Lung (tissue), 12 donors: ENCODE data around the gene ZNF85. TPM values are rescaled to one million over a fixed set of nuclear protein-coding genes. Genes with fewer than 3 reads are reported as not detected.

Source experiments
- ATAC-seq: fragments of 200-7000 bp; cut with Tn5 transposase; one replicate; pipeline ENCODE4 v1.9.1; 2020; ENCODE audit warnings: moderate number of reproducible peaks; ENCODE audit not compliant: insufficient read depth, low FRiP score
- DNase-seq, 3 donors: peaks; one replicate each; pipeline ENCODE4 v3.0.0-alpha.2; 2013 to 2017
- H3K27ac ChIP-seq, 2 donors: one replicate each; pipeline ENCODE4 v1.5.1; 2013; ENCODE audit warnings: mild to moderate bottlenecking in 2 of 2, moderate library complexity in 2 of 2, control low read depth in 1 of 2, inconsistent platforms in 1 of 2, low read depth in 1 of 2, low read length in 1 of 2
- H3K27me3 ChIP-seq, 3 donors: one replicate each; pipeline ENCODE4 v1.5.1; 2013; ENCODE audit warnings: low read length in 2 of 3; ENCODE audit not compliant: control insufficient read depth in 3 of 3, insufficient read depth in 3 of 3
- H3K36me3 ChIP-seq, 4 donors: one replicate each; pipeline ENCODE4 v1.5.1; 2013; ENCODE audit warnings: low read length in 4 of 4, mild to moderate bottlenecking in 1 of 4, moderate library complexity in 1 of 4; ENCODE audit not compliant: control insufficient read depth in 4 of 4, insufficient read depth in 4 of 4
- H3K4me1 ChIP-seq, 5 donors: one replicate each; pipeline ENCODE4 v1.5.1; 2013; ENCODE audit warnings: low read length in 5 of 5, mild to moderate bottlenecking in 2 of 5, moderate library complexity in 1 of 5; ENCODE audit not compliant: control insufficient read depth in 5 of 5, insufficient read depth in 5 of 5
- H3K4me3 ChIP-seq: one replicate; pipeline ENCODE4 v1.5.1; 2013; ENCODE audit warnings: mild to moderate bottlenecking, control low read depth, moderate library complexity
- H3K9ac ChIP-seq, 2 donors: one replicate each; pipeline ENCODE4 v1.5.1; 2013; ENCODE audit warnings: low read length in 2 of 2, control low read depth in 1 of 2; ENCODE audit not compliant: insufficient read depth in 1 of 2
- H3K9me3 ChIP-seq, 4 donors: one replicate each; pipeline ENCODE4 v1.5.1; 2013; ENCODE audit warnings: low read length in 3 of 4, mild to moderate bottlenecking in 1 of 4, moderate library complexity in 1 of 4; ENCODE audit not compliant: control insufficient read depth in 4 of 4, insufficient read depth in 3 of 4
- CTCF ChIP-seq: IDR thresholded peaks from 2 replicates; pipeline ENCODE4 v1.5.1; 2012; ENCODE audit warnings: mild to moderate bottlenecking; ENCODE audit errors: control extremely low read depth, extremely low read depth
- WGBS, 2 donors: extraction: QIAGEN DNeasy Blood & Tissue Kit; methylation state at CpG; one replicate each; pipeline ENCODE4 v1.1.7; 2013; 5-methylcytosine and 5-hydroxymethylcytosine counted together
- polyA plus RNA-seq, 2 donors: library from polyadenylated mRNA; stranded (reverse); fragments of 200-250 nt; gene quantifications; one replicate each; pipeline ENCODE4 v1.2.1, GENCODE V29; 2013
- total RNA-seq, 2 donors: library from RNA; depleted of rRNA in 1 of 2; stranded (reverse); fragments of >200 nt in 1 of 2; gene quantifications; one replicate each; pipeline ENCODE4 v1.2.1, GENCODE V29; 2014 to 2021
- donor health status: control.
- donor health status: control.
- donor health status: Bipolar disorder and iron deficiency.
- donor health status: healthy.
- donor health status: DM: yes; HTN: yes; CAD: no.

The ZNF85 gene
- total and polyA plus RNA-seq, 4 donors: 2.6 to 23.0 (median 5.4) TPM

GRCh38 chr19:20999731-21000352 lies 76.8 kb downstream of the ZNF85 start:
- 2 to 6% methylated on average over 29 of the region's 29 CpGs for WGBS, 2 donors
- TF ChIP-seq CTCF: no peak
- peaks cover 0 to 4% (median 0%) of the 10 kb centered on the region in 5 donors for H3K4me1 ChIP-seq
- H3K27me3 ChIP-seq: no peaks in the 10 kb centered on the region
- DNase-seq: peak; percentile 94 to 98 (median 98)
- peak; percentile 92 for ATAC-seq
- H3K9me3 ChIP-seq: peaks cover 0 to 7% (median 0%) of the 10 kb centered on the region in 4 donors
- no peak overlapping the region for H3K4me3 ChIP-seq
- H3K9ac ChIP-seq: peak overlapping the region; percentile 47 to 50
- no peak overlapping the region for H3K27ac ChIP-seq
- no peaks in the 10 kb centered on the region for H3K36me3 ChIP-seq

Other genes starting within 250 kb of the ZNF85 start
- 10 to 100 TPM in 1 of 2 donors, 1 to 10 TPM in 1; 7.3 to 13.2 TPM for gene ZNF66, start 146.9 kb upstream of the ZNF85 start, total RNA-seq
- 1 to 10 TPM; 1.2 to 1.8 TPM for gene ZNF66, start 146.9 kb upstream of the ZNF85 start, polyA plus RNA-seq
- gene ZNF430, start 97.4 kb downstream of the ZNF85 start, total RNA-seq: 10 to 100 TPM; 14.5 to 17.2 TPM
- gene ZNF430, start 97.4 kb downstream of the ZNF85 start, polyA plus RNA-seq: 1 to 10 TPM; 2.8 to 3.2 TPM
- gene ZNF714, start 159.0 kb downstream of the ZNF85 start, total RNA-seq: 10 to 100 TPM; 11.7 to 25.0 TPM
- 1 to 10 TPM; 1.2 to 3.9 TPM for gene ZNF714, start 159.0 kb downstream of the ZNF85 start, polyA plus RNA-seq
- gene ZNF431, start 218.8 kb downstream of the ZNF85 start, total RNA-seq: 10 to 100 TPM; 19.4 to 36.2 TPM
- gene ZNF431, start 218.8 kb downstream of the ZNF85 start, polyA plus RNA-seq: 10 to 100 TPM in 1 of 2 donors, 1 to 10 TPM in 1; 3.5 to 19.5 TPM